Epidermal melanocyte (primary cell): Measurements from ENCODE around the gene MYO15B.

ENCODE experiments used
- DNase-seq: peaks from one replicate; pipeline ENCODE4 v3.0.0; 2011; ENCODE audit warnings: low spot score; ENCODE audit not compliant: insufficient read length

Gene MYO15B

DNA sequence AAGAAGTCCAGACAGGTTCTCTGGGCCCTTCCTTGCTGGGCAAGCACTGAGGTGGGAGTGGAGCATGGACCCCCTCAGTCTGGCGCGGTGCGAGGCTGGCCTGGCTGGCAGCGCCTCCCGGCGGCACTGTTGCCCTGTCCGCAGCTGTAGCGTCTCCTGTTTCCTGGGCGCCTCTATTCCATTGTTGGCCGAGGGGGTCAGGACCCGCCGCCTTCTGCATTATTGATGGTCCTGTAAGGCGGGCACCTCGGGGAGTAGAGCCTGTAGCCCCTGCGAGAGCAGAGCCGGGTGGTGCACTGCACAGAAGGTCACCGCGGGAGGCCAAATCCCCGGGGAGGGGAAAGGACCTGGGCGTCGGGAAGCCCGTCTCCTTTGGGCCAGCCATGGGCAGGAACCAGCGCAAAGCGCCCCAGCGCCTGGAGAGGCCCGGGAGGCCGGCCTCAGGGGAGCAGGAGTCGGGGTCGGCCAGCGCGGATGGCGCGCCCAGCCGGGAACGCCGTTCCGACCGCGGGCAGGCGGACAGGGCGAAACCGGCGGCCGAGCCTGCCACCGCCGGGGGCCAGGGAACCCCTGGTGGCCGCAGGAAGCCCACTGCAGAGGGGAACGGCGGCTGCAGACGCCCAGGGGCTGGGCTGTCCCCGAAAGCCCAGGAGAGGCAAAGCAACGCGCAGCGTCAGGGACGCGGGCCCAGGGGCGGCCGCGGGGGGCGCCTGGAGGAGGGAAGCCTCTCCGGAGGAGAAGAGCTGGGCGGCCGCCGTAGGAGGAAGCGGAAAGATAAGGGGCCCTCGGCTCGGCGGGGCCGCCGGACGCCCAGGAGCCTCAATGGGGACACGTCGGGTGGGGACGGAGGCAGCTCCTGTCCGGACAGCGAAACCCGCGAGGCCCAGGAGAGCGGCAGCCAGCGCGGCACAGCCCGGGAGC lies at the start of gene MYO15B:
MYO15B (plus strand) TSS at position 126 of the 921 bp plus-strand sequence; CDS start at position 384, 258 bp downstream.
- DNase-seq, result no peak

DNA sequence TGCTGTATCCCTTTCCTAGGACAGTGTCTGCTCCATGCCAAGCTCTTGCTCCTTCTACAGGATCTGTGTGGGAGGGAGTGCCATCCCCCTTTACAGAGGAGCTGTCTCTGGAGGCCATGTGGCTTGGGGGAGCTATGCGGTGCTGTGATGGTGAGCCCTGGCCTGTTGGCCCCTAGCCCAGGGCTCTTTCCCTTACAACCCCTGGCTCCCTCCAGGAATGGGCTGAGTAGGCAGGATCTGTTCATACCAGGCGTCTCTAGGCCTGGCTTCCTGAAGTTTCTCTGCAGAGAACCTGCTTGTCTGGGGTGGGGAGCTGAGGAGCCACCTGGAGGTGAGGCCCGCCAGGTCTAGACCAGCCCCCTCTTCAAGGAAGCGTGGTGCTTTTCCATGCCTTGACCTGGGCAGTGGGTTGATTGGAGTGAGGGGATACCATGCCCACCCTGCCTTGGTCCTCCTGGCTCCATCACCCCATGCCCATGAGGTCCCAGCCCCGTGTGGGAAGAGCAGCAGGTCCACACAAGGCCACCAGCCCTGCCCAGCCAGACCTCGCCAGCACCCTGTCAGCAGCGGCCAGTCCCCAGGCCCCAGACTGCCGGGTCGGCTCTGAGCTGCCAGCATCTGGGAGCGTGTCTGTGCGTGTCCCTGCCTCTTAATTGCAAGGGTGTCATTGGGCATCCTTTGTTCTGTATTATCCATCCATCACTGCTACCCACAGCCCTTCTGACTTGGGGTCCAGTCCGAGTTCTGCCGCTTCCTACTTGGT lies 47.5 kb upstream of the MYO15B start:
- DNase-seq, result no peak

DNA sequence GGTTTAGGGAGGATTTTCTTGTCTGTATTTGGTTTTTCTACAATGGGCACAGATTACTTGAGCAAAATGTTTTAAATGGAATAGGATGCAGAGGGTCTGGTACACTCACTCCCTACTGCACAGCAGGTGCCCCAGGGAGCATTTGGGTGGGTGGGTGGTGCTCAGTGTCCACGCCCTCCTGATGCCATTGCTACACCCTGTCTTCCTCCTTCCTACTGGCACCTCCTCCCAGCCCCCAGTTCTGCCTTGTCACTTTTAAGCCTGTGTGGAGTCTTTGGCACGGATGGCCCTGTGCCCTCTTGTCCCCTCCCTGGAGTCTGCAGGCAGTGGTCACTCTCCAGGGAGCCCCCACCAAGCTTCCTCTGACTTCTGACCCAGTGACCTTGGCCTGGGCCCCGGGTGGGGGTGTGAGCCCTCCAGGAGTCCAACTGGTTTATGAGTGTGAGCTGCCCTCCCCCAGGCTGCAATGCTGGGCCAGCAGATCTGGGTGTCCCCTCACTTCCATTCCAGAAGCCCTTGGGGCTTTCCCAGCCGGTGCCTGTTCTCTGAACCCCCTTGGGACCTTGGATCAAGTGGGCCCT lies 46.6 kb upstream of the MYO15B start:
- no peak for DNase-seq

DNA sequence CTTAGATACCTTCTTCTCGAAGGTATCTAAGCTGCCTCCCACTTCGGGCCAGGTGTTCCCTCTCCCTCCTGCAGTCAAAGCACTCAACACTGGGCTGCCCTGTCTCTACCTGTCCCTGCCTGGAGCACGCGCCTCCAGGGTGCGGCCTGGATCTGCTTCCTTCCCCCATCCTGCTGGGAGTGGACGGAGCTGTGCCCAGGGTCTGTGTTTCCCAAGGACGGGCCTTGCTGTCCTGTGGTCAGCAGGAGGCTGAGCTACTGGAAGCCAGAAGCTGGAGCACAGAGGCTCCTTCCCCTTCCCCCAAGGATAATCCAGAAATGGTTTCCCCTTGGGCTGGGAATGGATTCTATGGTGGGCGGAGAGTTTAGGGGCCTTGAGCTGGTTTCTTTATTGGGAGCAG lies 45.4 kb upstream of the MYO15B start:
- no peak for DNase-seq

DNA sequence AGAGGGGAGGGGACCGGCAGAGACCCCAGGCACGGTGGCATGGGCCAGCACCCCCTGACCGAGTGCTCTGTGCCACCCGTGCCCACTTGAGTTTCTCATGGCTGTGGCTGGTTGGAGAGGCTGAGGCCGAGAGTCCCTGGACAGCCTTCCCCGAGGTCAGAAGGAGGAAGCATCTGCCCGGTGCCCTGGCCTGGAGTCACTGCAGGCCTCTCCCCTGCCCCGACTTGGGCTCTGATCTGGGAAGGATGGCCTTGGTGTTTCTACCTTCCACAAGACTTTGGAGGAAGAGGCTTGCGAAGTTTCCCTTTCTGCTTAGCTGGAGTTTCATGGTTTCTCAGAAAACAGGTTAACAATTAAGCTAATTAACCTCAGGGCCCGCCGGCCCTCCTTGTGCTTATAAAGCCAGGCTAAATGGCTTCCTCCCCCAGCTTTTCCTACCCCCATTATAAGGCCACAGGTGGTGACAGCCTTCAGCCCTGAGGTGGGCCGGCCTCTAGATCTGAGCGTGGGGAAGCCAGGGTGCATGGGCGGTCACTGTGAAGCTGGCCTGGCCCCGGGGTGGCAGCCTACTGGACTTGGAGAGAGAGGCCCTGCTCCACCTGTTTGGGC lies 44.8 kb upstream of the MYO15B start:
- DNase-seq, result no peak

DNA sequence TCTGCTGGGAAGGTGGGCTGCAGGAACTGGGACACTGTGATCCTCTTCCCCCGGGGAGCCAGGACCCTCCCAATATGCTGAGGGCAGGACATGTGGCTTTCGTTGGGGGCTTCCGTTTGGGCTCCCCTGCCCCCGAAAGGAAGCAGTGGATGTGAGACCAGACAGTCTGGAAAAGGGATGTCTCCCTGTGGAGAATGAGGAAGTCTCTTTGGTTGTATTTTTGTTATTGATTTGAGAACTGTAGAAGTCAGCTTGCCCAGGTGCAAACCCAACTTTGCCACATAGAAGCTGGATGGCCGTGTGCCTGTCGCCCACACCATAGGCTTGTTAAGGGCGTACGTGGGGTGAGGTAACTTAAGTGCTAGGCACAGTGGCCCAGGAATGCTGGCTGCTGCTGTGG lies 43.4 kb upstream of the MYO15B start:
- no peak for DNase-seq

DNA sequence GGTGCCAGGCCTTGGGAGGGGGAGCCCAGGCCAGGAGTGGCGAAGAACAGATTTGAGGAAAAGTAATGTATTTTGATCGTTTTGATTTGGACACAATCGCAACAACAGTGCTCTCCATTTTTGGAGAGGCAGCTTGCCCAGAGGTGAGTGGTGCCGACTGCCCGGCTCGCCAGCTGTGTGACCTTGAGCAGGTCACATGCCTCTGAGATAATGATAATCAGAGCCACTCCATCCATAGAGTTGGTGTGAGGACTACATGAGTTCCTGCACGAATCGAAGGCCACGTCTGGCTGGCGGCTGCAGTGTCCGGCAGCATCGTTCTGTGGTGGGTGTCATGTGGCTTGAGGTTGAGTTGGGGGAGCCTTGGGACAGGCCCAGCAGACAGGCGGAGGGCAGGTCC lies 41.4 kb upstream of the MYO15B start:
- no peak for DNase-seq

DNA sequence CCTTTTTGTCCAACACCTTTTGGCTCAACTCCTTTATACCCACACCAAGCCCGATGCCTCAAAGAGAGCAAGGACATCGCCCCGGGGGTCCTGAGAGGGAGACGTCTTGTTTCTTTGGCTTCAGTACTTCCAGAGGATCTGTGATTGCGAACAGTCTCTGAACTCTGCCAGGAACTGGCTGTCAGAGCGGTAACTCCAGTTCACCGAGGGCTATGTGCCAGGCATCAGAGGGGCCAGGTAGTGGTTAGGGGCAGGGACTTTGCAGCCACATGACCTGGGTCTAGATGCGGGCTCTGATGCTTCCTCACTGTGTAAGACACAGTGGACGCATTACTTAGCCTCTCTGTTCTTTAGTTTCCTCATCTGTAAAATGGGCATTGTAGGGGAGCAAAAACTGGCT lies 40.5 kb upstream of the MYO15B start:
- DNase-seq, result no peak

DNA sequence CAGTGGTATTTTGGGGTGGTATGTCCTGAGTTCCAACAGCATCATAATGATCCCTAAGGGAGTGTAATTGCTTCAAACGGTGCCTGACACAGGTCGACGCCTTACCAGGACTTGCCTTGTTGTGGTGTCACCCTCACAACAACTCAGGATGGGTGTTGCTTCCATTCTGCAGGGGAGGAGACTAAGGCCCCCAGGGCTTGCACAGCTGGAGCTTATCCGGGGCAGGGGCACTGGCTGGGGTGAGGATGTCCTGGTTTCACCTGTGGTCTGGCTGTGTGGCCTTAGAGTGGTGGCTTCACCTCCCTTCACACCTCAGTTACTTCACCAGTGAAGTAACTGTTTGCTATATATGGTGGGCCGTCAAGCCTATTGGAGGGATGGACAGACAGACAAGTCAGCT lies 38.8 kb upstream of the MYO15B start:
- DNase-seq, result no peak

DNA sequence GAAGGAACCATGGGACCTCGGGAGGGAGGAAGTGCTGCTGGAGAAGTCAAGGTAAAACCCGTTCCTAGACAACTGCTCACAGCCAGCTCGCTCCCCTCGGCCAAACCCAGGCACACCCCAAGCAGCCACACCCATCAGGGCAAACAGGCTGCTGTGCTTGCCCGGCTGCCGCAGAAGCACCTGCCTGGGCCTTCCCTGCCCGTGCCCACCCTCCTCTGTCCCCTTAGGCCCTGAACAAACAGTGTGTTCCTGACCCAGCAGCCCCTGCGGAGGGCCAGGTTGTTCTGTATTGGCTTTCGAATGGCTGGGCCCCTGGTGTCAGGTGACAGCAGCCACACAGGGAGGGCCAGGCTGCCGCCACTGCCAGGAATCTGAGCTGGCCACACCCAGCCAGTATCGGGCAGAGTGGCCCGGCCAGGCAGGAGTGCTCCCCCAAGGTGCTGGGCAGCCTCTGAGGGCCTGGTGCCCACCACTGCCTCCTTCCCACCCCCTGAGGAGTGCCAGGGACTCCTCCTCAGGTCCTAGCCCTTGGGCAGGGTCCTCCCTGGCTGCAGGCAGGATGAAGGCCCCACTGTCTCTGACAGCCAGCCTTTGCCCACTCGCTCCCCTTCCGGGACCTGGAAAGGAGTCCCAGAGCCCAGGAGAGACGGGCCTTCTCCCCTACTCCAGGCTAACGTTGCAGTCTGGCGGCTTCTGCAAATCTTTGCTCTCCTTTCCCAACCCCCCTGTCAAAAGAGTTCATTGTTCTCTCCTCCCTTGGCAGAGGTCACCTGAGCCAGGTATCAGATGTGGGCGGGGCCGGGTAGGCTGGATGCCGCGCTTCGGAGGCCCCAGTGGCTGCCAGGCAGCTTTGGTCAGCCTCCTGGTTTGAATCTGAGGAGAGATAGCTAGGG lies 38.1 kb upstream of the MYO15B start:
- DNase-seq, result no peak

DNA sequence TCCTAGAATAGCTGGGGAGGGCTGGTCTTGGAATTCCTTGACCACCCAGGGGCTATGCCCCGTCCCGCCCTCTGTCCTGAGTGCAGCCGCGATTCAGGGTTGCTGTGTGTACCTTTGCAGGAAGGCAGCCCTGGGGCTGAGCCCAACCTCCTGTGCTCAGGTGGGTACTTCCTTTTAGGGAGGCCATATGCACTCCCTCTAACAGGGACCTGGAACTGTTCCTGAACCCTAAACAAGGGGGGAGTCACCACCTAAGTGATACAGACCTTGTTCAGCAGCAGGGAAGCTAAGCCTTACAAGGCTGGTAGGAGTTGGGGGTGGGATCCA lies 37.5 kb upstream of the MYO15B start:
- no peak for DNase-seq

DNA sequence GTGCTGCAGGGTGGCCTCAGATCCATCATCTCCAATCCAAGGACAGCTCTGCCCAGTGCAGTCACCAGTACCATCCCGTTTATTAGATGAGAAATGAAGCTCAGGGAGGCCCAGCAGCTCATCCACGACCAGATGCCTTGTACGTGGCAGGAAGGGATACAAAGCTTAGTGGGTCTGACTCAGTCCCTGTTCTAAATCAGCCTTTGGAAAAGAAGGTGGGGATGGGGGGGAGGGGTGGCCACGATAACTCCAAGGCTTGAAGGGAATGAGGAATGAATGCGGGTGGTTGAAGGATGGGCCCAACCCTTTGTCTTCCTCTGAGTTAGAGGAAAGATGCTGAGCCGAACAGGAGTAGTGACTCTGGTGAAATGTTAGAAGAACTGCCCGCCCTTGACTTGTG lies 36.3 kb upstream of the MYO15B start:
- no peak for DNase-seq

DNA sequence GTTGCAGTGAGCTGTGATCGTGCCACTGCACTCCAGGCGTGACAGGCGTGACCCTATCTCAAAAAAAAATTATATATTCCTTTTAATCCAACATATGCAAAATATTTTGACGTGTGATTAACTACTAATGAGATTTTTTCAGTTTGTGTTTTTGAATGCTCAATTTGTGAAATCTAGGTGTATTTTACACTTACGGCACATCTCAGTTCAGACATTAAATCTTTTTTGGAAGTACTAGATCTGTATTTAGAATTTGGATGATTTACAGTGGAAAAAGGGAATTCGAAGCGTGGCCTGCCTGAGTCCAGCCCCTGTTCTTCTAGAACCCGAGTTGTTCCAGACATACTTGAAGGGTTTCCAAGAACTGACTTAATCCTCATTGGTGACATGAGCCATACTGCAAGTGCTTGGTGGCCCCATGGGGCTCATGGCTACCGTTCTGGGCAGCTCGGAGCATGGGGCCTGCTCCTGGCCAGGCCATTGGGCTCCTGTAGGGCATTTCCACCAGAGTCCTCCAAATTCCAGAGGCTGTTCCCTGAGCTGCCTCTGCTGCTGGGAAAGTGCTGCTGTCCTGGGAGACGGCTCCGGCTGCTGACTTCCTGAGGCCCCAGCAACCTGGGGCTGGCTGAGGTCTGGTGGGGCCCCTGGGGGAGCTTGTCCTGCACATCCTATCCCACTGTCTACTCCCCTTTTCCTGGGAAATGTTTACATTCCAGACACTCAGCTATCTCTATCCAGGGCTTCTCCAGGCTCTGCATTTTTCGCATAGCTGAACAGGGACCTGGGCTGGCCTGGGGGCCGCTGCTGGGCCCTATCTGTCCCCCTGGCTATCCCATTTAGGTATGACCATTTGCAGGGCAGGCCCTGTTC lies 34.9 kb upstream of the MYO15B start:
- no peak for DNase-seq

DNA sequence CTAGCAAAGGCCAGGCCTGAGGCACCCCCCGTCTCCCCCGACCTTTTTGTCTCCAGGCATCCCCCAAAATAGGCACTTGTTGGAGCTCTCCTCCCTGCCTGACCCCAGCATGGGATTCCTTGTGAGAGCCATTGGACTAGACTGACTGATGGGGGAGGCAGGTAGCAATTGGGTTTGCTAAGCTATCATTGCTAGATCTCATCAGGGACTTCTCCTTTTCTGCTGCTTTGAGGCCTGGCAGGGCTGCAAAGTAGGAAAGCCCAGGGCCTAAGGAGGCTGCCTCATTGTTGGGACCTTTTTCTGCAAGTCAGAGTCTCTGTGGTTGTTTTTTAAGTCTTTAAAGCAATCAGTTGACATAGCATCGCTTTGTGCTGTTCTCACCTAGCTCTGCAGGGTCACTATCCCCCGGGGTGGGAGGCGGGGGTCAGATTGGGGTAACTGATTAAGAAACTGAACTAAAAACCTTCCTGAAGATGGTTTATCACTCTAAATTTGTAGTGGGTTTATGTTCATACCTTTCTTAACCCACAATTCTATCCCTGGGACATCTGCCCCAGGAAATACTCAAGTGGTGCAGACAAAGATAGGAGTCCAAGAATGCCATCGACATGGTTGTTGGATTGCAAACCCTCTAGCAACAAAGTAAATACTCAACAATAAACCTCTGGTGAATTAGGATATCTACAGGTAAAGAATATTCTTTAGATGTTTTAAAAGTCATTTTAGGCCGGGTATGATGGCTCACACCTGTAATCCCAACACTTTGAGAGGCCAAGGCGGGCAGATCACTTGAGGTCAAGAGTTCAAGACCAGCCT lies 34.1 kb upstream of the MYO15B start:
- no peak for DNase-seq

DNA sequence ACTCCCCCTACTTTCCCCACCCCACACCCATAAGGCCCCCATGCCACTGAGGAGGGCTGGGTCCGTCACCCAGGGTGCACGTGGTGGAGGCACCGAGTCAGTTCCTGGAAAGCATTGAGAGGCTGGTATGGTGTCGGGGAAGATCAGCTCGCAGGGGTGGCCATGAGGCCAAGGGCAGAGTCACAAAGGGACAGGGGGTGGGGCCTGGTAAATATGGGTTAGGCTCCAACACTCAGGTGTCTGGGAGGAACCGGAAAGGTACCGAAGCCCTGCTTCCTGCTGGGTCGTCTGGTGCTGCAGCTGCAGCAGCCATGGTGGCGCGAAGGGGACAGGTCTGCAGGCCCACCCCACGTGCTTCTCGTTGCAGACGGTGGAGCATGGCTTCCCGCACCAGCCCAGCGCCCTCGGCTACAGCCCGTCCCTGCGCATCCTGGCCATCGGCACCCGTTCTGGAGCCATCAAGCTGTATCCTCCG lies 31.9 kb upstream of the MYO15B start:
- DNase-seq, result no peak

DNA sequence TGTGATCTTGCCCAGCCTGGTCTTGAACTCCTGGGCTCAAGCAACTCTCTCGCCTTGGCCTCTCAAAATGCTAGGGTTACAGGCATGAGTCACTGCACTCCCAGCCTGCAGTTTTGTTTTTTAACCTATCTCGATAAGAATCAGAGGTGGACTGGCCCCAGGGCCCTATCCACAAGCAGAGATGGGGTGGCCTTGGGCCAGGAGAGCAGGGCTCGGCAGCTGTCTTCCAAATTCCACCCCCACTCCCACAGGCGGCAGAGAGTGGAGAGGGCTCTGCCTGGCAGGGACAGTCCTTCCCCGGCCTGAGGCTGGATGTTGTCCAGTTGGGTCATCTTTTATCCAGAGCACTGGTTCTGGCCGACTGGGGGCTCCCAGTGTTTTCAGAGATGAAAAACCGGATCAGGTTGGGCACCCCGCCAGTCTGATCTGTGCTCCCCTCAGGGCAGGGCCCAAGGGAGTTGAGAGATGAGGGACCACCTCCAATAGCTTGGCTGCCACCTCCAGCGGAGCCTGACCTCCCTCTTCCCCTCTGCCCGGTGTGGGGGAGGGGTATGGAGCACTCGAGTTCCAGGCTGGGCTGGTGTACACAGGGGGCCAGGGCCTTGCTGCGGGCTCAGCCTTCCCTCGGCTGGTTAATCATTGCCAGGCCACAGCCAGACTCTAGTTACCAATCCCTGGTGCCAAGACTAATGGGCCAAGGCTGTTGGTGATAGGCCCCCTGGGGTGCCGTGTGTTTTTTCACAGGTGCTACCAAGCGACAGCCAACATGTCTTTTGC lies 30.3 kb upstream of the MYO15B start:
- DNase-seq, result no peak

DNA sequence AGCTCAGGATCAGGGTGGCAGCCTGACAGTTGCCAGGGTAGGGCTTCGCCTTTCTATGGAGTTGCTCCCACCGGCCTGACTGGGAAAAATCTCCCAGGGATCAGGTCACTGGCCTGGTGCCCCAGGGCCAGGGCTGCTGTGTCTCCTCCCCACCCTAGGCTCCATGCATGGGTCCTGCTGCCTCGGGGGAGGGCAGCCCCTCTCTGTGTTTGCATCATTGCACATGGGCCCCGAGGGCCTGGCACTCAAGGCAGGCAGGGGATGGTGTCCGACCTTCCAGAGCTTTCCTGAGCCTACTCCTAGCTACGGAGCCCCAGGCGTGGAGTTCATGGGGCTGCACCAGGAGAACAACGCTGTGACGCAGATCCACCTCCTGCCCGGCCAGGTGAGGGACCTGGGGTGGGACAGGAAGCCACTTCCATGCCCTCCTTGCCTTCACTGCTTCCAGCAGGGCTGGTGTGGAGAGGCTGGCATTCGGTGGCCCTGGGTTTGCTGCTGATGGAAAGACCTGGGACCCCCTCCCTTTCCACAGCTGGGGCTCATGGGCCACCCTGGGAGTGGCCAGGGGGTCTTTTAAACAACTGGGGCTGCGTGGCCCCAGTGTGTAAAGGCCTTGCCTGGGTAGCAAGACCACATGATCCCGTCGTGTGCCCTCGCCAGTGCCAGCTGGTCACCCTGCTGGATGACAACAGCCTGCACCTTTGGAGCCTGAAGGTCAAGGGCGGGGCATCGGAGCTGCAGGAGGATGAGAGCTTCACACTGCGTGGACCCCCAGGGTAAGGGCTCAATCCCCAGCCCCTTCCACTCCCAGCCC lies 29.5 kb upstream of the MYO15B start:
- DNase-seq, result no peak
